Central memory CD8-positive, alpha-beta T cell (primary cell): ENCODE measurements around the gene PARP9.
A peak's percentile ranks its signal among the peaks of the same experiment; 100 is the strongest.

Source experiments
- ATAC-seq: fragments of 150-1000 bp; cut with Tn5 transposase; replicated peaks from 2 replicates; pipeline ENCODE4 v1.10.0; 2022; ENCODE audit warnings: mild to moderate bottlenecking, moderate FRiP score, moderate number of reproducible peaks; ENCODE audit not compliant: poor library complexity, severe bottlenecking; ENCODE audit errors: extremely low read depth
- DNase-seq, 2 donors: peaks; one replicate each; pipeline ENCODE4 v3.0.0; 2021; ENCODE audit warnings: low spot score in 2 of 2
- H3K27ac Mint-ChIP-seq: one replicate; pipeline ENCODE4 v1.8.0; 2022; ENCODE audit warnings: low read depth, mild to moderate bottlenecking, moderate library complexity, mixed read lengths
- H3K27me3 Mint-ChIP-seq: one replicate; pipeline ENCODE4 v1.8.0; 2022; ENCODE audit warnings: mixed read lengths
- H3K36me3 Mint-ChIP-seq: one replicate; pipeline ENCODE4 v1.8.0; 2022; ENCODE audit warnings: mild to moderate bottlenecking, moderate library complexity, mixed read lengths; ENCODE audit not compliant: insufficient read depth
- H3K4me1 Mint-ChIP-seq: one replicate; pipeline ENCODE4 v1.8.0; 2022; ENCODE audit warnings: mixed read lengths
- H3K4me3 Mint-ChIP-seq: one replicate; pipeline ENCODE4 v1.8.0; 2022; ENCODE audit warnings: mild to moderate bottlenecking, moderate library complexity, mixed read lengths
- H3K9me3 Mint-ChIP-seq: one replicate; pipeline ENCODE4 v1.8.0; 2022; ENCODE audit warnings: mixed read lengths

PARP9 gene

DNA sequence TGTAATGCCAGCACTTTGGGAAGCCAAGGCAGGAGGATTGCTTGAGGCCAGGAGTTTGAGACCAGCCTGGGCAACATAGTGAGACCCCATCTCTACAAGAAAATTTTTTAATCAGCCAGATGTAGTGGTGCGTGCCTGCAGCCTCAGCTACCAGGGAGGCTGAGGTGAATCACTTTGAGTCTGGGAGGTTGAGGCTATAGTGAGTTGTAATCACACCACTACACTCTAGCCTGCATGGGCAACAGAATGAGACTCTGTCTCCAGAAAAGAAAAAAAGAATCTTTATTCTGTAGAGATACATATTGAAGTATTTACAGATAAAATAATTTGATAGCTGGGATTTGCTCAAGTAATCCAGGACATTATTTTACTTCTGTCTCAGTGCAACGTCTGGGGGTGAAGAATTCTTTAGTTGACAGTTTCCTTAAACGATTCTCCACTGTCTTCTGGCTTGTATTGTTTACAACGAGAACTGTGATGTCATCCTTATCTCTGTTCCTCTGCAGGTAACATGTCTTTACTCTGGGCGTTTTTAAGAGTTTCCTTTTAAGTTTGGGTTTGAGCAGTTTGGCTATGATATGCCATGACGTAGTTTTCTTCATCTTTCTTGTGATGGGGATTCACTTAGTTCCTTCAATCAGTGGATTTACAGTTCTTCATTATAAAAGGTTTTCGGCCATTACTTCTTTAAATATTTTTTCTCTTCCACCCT, 75.7 kb downstream of the PARP9 start:
- Mint-ChIP-seq H3K4me1 (peaks cover 36% of the 10 kb centered on the region), H3K4me3 (no peak overlapping the region), H3K36me3 (peaks cover 23% of the 10 kb centered on the region), H3K27me3 (no peaks in the 10 kb centered on the region), H3K27ac (no peak overlapping the region), H3K9me3 (no peaks in the 10 kb centered on the region)
- no peak for ATAC-seq
- DNase-seq: no peak

DNA sequence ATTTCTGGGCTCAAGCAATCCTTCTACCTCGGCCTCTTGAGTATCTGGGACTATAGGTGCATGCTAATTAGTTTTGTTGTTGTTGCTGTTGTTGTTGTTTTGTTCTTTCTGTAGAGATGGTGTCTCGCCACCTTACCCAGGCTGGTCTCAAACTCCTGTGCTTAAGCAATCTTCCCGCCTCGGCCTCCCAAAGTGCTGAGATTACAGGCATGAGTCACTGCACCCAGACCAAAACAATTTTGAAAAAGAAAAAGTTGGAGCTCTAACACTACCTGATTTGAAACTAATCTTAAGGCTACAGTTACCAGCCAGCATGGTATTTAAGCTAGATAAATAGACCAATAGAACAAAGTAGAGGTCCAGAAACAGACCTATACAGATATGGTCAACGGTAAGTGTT, 79.1 kb downstream of the PARP9 start:
- Mint-ChIP-seq H3K36me3 (peaks cover 14% of the 10 kb centered on the region), H3K4me1 (peaks cover 47% of the 10 kb centered on the region), H3K4me3 (no peak overlapping the region), H3K27me3 (no peaks in the 10 kb centered on the region), H3K9me3 (no peaks in the 10 kb centered on the region), H3K27ac (no peak overlapping the region)
- DNase-seq: no peak
- no peak for ATAC-seq

- no peaks in the 10 kb centered on the region for H3K27me3 Mint-ChIP-seq
- peak overlapping the region; percentile 36 for H3K27ac Mint-ChIP-seq
- no peaks in the 10 kb centered on the region for H3K9me3 Mint-ChIP-seq
- H3K4me3 Mint-ChIP-seq: no peak overlapping the region
- DNase-seq: no peak
- peaks cover 50% of the 10 kb centered on the region for H3K4me1 Mint-ChIP-seq
- ATAC-seq: no peak
- H3K36me3 Mint-ChIP-seq: peaks cover 7% of the 10 kb centered on the region
These were observed 82.7 kb downstream of the PARP9 start for GRCh38 chr3:122481390-122481789.
